RWPE2 (cell line): ENCODE measurements around the gene RGS6.

Experiments
- ATAC-seq: fragments of 200-7000 bp; cut with Tn5 transposase; 3 replicates; pipeline ENCODE4 v1.9.1; 2021; ENCODE audit warnings: low read depth
- DNase-seq: peaks from one replicate; pipeline ENCODE4 v3.0.0-alpha.2; 2020; ENCODE audit warnings: low spot score
- H3K27ac ChIP-seq: fragments of 450-650 bp; 2 replicates; pipeline ENCODE4 v1.5.1; 2017; ENCODE audit warnings: mild to moderate bottlenecking; ENCODE audit not compliant: poor library complexity, severe bottlenecking
- H3K27me3 ChIP-seq: fragments of 250-450 bp; sonication (Bioruptor Pico); 2 replicates; pipeline ENCODE4 v1.5.1; 2021; ENCODE audit warnings: mild to moderate bottlenecking, moderate library complexity; ENCODE audit not compliant: insufficient read depth, poor library complexity, severe bottlenecking
- H3K36me3 ChIP-seq: fragments of 250-450 bp; sonication (Bioruptor Pico); 2 replicates; pipeline ENCODE4 v1.5.1; 2020; ENCODE audit warnings: low read depth, mild to moderate bottlenecking, moderate library complexity
- H3K4me1 ChIP-seq: fragments of 250-450 bp; sonication (Bioruptor Pico); 2 replicates; pipeline ENCODE4 v1.5.1; 2021; ENCODE audit warnings: mild to moderate bottlenecking, moderate library complexity; ENCODE audit not compliant: insufficient read depth, poor library complexity, severe bottlenecking
- H3K4me3 ChIP-seq: fragments of 250-450 bp; sonication (Bioruptor Pico); 2 replicates; pipeline ENCODE4 v1.5.1; 2021; ENCODE audit warnings: mild to moderate bottlenecking, moderate library complexity; ENCODE audit not compliant: severe bottlenecking
- H3K9me3 ChIP-seq: fragments of 250-450 bp; sonication (Bioruptor Pico); 2 replicates; pipeline ENCODE4 v1.5.1; 2021; ENCODE audit warnings: mild to moderate bottlenecking, moderate library complexity; ENCODE audit not compliant: severe bottlenecking
- TF ChIP-seq, protein P1 (sequence below): fragments of 450-650 bp; IDR thresholded peaks from one replicate; pipeline ENCODE4 v1.5.1; 2017; ENCODE audit warnings: mild to moderate bottlenecking, moderate library complexity; ENCODE audit not compliant: poor library complexity, severe bottlenecking

RGS6 gene

DNA sequence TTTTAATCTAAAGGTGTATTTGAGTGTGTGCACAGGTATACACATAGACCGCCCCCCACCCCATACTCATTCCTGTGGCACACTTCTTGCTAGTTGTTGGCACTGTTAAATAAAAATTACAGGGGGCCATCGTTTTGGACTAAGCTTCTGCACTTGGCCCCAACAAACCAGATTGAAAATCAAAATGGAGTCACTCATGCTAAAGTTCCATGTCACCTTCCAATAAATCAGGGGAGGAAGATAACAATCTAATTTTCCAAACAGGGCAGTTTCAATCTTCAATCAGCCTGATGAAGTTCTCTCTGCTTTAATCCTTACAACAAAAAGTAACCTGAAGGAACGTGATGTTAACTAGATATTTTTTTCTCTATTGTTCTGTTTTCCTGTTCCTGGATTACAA is 78.2 kb downstream of the RGS6 start:
- Histone ChIP-seq H3K9me3 (no peaks in the 10 kb centered on the region), H3K27ac (no peak overlapping the region), H3K4me3 (no peak overlapping the region), H3K36me3 (no peaks in the 10 kb centered on the region), H3K4me1 (no peaks in the 10 kb centered on the region), H3K27me3 (peaks cover 17% of the 10 kb centered on the region)
- ATAC-seq (no peak), DNase-seq (no peak)
- TF ChIP-seq, protein P1, sequence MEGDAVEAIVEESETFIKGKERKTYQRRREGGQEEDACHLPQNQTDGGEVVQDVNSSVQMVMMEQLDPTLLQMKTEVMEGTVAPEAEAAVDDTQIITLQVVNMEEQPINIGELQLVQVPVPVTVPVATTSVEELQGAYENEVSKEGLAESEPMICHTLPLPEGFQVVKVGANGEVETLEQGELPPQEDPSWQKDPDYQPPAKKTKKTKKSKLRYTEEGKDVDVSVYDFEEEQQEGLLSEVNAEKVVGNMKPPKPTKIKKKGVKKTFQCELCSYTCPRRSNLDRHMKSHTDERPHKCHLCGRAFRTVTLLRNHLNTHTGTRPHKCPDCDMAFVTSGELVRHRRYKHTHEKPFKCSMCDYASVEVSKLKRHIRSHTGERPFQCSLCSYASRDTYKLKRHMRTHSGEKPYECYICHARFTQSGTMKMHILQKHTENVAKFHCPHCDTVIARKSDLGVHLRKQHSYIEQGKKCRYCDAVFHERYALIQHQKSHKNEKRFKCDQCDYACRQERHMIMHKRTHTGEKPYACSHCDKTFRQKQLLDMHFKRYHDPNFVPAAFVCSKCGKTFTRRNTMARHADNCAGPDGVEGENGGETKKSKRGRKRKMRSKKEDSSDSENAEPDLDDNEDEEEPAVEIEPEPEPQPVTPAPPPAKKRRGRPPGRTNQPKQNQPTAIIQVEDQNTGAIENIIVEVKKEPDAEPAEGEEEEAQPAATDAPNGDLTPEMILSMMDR, result no peak

- Histone ChIP-seq H3K27me3 (peaks cover 17% of the 10 kb centered on the region), H3K9me3 (no peaks in the 10 kb centered on the region)
Measured at GRCh38 chr14:72013721-72014345, 81.6 kb downstream of the RGS6 start.

GRCh38 chr14:72014486-72014885 is 82.3 kb downstream of the RGS6 start:
- H3K27ac ChIP-seq, result no peak overlapping the region
- H3K4me3 ChIP-seq, result no peak overlapping the region
- no peak for ATAC-seq

More at GRCh38 chr14:72013721-72014345, 81.6 kb downstream of the RGS6 start:
- ATAC-seq (no peak), DNase-seq (no peak)
- Histone ChIP-seq H3K4me1 (no peaks in the 10 kb centered on the region), H3K4me3 (no peak overlapping the region), H3K27ac (no peak overlapping the region), H3K36me3 (no peaks in the 10 kb centered on the region)
- TF ChIP-seq, protein P1, result no peak

DNA sequence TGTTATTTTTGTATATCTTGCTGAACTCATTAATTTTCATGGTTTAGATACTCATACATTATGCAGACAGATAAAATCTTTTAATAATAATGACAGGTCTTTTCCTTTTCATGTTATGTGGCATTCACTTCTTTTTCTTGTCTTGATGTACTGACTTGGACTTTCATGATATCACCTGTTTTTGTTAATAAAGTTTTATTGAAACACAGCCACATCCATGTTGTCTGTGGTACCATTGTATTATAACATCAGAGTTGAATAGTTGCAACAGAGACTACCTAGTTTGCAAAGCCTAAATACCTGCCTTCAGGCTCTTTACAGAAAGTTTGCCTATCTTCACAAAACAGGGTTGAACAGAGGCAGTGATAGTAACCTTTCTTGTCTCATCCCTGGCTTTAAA is 85.1 kb downstream of the RGS6 start:
- no peak for DNase-seq
- Histone ChIP-seq H3K4me1 (no peaks in the 10 kb centered on the region), H3K9me3 (no peaks in the 10 kb centered on the region), H3K36me3 (no peaks in the 10 kb centered on the region), H3K27me3 (peaks cover 17% of the 10 kb centered on the region), H3K4me3 (no peak overlapping the region), H3K27ac (no peak overlapping the region)
- ATAC-seq, result no peak
- TF ChIP-seq, protein P1, result no peak

More at GRCh38 chr14:72014486-72014885, 82.3 kb downstream of the RGS6 start:
- H3K27me3 ChIP-seq, result peaks cover 21% of the 10 kb centered on the region
- H3K4me1 ChIP-seq, result no peaks in the 10 kb centered on the region
- no peak for DNase-seq
- no peaks in the 10 kb centered on the region for H3K9me3 ChIP-seq
- no peaks in the 10 kb centered on the region for H3K36me3 ChIP-seq
- TF ChIP-seq, protein P1, result no peak
